SK-N-SH treated with all-trans-retinoic acid at 6 μM for 48 hours (cell line): Measurements from ENCODE around the gene CD151.

ENCODE experiments used
- ARNTL ChIP-seq: fragments of 450-650 bp; formaldehyde crosslinking; IDR thresholded peaks from 2 replicates; pipeline ENCODE4 v1.5.0; 2020; ENCODE audit warnings: low read depth, mild to moderate bottlenecking, moderate library complexity, borderline replicate concordance
- BACH2 ChIP-seq: fragments of 250-450 bp; sonication (Bioruptor Pico); IDR thresholded peaks from 2 replicates; pipeline ENCODE4 v1.9.0; 2021; ENCODE audit warnings: mild to moderate bottlenecking, borderline replicate concordance
- CREB5 ChIP-seq: fragments of 250-450 bp; sonication (Bioruptor Pico); IDR thresholded peaks from 2 replicates; pipeline ENCODE4 v1.5.1; 2020; ENCODE audit warnings: low read depth, mild to moderate bottlenecking, moderate library complexity
- OSR1 ChIP-seq: fragments of 250-450 bp; sonication (Bioruptor Pico); IDR thresholded peaks from 2 replicates; pipeline ENCODE4 v1.8.0; 2022; ENCODE audit warnings: moderate library complexity, mild to moderate bottlenecking, inconsistent platforms
- POU6F1 ChIP-seq: fragments of 250-450 bp; sonication (Bioruptor Pico); IDR thresholded peaks from 2 replicates; pipeline ENCODE4 v1.8.0; 2021; ENCODE audit warnings: low read depth, mild to moderate bottlenecking, moderate library complexity, borderline replicate concordance
- RARB ChIP-seq: fragments of 250-450 bp; sonication (Bioruptor Pico); IDR thresholded peaks from 2 replicates; pipeline ENCODE4 v1.8.0; 2021; ENCODE audit warnings: mild to moderate bottlenecking, moderate library complexity
- ZFP3 ChIP-seq: fragments of 250-450 bp; sonication (Bioruptor Pico); IDR thresholded peaks from 2 replicates; pipeline ENCODE4 v1.5.0; 2020; ENCODE audit warnings: mild to moderate bottlenecking, moderate library complexity
- TF ChIP-seq, protein P1 (sequence below): fragments of 250-450 bp; sonication (Bioruptor Pico); IDR thresholded peaks from 2 replicates; pipeline ENCODE4 v1.8.0; 2020; ENCODE audit warnings: mild to moderate bottlenecking, moderate library complexity, borderline replicate concordance
- TF ChIP-seq, protein P2 (sequence below): fragments of 250-450 bp; sonication (Bioruptor Pico); IDR thresholded peaks from 2 replicates; pipeline ENCODE4 v1.5.1; 2021; ENCODE audit warnings: mild to moderate bottlenecking, moderate library complexity

- no peak for TF ChIP-seq ZFP3
- no peak for TF ChIP-seq CREB5 (CRISPR knock-in tag)
- TF ChIP-seq, protein P1, sequence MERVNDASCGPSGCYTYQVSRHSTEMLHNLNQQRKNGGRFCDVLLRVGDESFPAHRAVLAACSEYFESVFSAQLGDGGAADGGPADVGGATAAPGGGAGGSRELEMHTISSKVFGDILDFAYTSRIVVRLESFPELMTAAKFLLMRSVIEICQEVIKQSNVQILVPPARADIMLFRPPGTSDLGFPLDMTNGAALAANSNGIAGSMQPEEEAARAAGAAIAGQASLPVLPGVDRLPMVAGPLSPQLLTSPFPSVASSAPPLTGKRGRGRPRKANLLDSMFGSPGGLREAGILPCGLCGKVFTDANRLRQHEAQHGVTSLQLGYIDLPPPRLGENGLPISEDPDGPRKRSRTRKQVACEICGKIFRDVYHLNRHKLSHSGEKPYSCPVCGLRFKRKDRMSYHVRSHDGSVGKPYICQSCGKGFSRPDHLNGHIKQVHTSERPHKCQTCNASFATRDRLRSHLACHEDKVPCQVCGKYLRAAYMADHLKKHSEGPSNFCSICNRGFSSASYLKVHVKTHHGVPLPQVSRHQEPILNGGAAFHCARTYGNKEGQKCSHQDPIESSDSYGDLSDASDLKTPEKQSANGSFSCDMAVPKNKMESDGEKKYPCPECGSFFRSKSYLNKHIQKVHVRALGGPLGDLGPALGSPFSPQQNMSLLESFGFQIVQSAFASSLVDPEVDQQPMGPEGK (CRISPR knock-in tag) = no peak
- no peak for TF ChIP-seq POU6F1 (CRISPR knock-in tag)
- TF ChIP-seq BACH2 = no peak
- no peak for TF ChIP-seq ARNTL (CRISPR knock-in tag)
- no peak for TF ChIP-seq OSR1 (CRISPR knock-in tag)
- TF ChIP-seq, protein P2, sequence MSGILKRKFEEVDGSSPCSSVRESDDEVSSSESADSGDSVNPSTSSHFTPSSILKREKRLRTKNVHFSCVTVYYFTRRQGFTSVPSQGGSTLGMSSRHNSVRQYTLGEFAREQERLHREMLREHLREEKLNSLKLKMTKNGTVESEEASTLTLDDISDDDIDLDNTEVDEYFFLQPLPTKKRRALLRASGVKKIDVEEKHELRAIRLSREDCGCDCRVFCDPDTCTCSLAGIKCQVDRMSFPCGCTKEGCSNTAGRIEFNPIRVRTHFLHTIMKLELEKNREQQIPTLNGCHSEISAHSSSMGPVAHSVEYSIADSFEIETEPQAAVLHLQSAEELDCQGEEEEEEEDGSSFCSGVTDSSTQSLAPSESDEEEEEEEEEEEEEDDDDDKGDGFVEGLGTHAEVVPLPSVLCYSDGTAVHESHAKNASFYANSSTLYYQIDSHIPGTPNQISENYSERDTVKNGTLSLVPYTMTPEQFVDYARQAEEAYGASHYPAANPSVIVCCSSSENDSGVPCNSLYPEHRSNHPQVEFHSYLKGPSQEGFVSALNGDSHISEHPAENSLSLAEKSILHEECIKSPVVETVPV (CRISPR knock-in tag) = no peak
- TF ChIP-seq RARB (CRISPR knock-in tag) = no peak
Measured at GRCh38 chr11:826227-826621, 6.5 kb upstream of the CD151 start.
